SHP77 (cell line): ENCODE results near the gene PHF21B.
"Not testable (repeated sequence)": the region's sequence is repeated elsewhere in the genome, so short reads cannot be mapped to it uniquely, and the experiment has no call there.

Experiments
- DNase-seq, 2 experiments: peaks; one replicate each; lab custom pipeline; 2025; lab: John Stamatoyannopoulos, UW

PHF21B gene

DNA sequence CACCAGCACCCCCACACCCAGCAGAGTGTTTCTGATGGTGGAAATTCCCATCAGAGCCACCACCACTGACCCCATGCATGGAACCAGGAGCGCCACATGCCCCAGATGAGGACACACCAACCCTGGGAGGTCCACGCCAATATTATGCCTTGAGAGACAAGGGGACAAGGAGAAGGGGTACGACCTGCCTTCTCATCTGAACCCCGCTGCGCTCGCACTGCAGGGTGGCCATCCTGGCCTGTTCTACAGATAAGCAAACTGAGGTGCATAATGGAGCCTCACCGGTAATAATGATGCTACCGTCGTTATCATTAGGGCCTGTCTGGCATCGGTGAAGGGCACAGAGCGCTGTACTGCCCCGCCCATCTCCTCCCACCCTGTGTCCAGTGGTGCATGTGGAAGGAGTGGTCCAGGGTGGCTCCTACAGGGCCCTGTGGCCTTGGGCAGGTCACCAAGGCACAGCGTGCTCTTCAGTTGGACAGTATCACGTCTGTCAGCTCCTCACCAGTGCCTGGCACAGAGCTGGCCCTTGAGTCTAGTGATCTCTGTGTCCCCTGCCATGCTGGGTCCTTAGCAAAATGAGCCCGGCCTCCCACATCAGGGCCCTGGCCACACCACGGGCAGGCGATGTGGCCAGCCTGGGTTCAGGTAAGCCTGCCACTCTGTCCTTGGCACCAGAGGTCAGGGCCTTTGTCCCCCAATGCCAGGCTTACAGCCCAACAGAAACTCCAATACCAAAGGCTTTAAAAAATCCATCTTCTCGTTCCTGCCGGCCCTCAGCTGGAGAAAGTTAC is 92.2 kb downstream of the PHF21B start:
- no peak for DNase-seq

DNA sequence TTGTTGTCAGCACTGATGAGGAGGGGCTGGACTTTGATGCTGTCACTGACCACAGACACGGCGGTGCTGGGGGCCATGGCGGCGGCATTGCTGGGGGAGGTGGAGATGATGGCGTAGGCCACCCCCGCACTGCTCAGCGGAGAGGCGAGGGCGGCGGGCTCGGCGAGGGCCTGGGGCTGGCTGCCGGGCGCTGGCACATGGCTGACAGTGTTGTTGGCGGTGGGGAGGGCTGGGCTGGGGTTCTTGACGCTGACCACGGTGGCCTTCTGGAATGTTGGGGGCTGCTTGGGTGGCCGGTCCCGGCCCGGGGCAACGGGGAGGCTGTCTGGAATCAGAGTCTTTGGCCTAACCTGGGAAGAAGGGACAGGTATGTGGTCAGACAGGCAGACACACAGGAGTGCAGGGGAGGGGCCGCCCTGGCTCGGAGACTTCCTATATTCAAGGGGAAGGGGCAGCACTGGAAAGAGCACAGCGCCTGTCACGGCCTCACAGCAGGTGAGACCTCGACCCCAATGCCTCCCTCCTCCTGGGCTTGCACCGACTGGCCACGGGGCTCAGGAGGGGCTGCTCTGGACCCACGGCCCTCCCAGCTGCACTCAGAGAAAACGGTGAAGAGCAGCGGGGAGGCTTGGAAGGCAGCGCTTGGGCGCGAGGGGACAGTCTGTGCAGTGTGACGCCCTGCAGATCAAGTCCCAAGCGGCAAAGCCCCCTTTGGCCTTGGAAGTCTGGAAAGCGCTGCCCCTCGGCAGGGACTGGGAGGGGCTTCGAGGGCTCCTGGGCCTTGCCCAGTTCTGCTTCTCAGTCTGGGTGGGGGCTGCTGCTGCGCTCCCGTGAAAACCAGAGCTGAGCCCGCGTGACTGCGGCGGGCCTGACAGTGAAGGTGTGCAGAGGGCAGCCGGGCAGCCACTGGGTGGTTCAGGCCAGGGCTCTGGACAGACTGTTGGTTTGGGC is 93.2 kb downstream of the PHF21B start:
- no peak for DNase-seq

DNA sequence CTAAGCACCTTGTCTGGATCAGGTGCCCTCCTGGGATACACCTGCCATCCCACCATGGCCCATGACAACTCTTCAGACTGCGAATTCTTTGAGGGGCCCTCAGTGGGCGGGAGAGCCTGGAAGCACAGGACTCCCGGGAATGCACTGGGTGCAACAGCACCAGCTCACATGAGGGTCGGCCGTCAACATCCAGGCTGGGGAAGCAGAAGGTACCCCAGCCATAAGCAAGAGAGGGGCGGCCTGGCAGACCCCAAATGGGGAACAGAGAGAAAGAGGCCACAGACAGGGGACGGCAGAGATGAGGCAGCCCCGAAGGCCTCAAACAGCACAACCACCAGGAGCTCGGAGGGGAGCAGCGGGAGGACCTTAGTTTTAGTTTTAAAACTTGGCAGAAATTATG is 94.4 kb downstream of the PHF21B start:
- no peak for DNase-seq

DNA sequence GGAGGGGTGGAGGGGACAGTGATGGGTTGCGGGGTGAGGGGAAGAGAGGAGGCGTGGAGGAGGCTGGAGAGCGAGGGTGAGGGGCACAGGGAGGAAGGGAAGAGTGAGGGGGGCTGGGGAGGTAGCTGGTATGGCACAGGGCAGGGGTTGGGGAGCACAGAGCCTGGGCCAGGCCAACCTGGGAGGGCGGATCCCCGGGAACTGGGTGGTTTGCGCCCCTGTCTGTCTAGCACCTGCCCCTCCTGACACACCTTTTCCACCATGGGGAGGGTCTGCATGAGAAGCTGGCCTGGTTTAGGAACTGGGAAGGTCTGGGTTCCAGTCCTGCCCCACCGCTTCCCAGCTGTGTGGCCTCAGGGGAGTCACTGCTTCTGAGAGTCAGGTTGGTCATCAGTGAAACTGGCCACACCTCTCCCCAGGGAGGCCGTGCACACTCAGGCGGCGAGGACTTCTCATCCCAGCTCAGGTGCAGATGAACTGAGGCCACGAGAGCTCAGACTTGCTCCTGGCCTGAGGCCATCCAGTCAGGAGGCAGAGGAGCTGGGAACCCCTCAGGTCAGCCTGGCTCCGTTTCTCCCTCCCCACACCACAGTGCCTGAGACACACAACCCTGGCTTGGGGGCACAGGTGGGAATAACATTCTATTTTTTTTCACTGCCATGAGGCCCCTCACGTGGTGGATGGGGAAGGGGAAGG is 95.6 kb downstream of the PHF21B start:
- no peak for DNase-seq

DNA sequence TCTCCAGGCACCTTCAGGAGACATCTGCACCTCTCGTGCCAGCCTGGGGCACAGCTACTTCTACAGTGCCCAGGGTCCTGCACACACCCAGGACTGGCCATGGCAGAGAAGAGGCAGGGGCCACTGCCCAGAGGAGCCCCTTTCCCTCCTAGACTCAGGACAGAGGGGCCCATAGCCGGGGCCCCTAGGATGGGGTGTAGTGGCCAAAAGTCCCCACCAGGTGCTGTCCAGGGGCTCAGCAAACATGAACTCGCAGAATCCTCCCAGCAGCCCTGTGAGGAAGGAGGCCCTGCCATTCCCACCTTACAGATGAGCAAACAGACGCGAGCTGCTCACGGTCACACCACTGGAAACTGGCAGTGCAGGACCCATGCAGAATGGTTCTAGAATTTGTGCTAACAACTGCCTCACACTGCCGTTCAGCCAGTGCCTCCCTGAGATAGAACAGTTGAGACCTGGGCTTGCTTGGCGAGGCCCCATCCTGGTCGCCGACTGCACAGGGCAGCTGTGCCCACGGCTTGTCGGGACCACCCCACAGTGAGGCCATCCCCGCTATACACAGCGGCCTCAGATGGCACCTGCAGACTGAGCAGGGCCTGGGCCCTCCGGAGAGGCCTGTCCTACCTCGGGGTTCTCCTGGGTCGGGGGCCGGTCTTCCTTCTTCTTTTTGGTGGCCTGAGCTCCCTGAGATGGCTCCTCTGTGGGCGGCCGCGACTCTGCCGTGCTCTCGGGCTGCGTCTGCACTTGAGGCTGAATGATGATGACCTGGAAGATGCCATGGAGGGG is 96.4 kb downstream of the PHF21B start:
- no peak for DNase-seq

DNA sequence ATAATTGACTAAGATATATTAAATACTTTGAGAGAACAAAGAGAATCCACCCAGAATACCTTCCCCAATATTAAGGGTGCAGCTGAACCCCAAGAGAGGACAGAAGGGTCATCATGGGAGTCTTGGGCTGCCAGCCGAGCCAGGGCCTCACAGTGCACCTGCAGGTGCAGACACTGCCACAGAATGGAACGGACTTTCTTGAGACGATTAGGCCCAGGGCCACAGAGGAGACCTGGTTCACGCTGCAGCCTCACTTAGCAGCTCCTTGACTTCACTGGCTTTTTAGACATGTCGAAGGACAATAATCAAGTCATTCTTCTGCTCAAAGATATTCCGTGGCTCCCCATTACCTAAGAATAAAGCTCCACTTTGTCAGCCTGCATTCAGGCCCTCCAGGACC is 100.6 kb downstream of the PHF21B start:
- no peak for DNase-seq

DNA sequence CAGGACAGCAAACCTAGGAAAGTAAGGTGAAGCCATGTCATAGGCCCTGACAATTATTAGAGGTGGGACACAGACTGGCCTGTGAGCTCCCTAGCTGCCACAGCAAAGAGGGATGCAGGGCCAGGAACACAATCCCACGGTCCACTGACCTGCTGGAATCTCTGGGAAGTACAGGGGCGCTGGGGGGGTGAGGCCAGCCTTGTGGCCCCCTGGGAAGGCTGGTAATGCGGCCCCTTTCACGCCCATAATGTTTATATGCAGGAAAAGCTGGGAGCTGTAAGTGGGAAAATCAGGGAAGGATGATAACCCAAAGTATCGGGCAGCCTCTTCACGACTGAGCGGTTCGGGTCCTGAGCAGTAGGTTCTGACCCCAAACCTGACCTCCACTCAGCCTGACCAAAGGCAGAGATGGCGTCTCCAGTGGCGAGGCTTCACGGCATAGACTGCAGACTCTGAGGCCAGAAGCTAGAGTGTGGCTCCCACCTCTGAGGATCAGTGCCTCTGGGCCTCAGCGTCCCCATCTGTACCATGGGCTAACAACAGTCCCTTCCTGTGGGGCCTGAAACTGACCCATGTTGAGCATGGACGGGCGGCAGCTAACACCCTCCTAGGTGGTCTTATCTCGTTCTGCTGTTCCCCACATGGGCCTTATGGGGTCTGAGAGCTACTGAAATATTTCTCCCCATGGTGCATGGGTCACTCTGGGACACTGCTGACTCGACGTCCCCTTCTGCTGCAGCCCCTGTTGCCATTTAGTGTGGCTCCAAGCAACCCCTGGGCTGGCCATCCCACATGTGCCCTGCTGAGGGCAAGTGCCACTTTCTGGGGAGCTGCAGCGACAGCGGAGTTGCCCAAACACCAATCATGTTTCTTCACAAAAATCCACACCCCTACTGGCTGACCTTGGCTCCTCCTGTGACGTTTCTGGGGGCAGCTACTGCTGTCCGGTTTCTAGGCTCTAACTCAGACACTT is 101.8 kb downstream of the PHF21B start:
- no peak for DNase-seq

DNA sequence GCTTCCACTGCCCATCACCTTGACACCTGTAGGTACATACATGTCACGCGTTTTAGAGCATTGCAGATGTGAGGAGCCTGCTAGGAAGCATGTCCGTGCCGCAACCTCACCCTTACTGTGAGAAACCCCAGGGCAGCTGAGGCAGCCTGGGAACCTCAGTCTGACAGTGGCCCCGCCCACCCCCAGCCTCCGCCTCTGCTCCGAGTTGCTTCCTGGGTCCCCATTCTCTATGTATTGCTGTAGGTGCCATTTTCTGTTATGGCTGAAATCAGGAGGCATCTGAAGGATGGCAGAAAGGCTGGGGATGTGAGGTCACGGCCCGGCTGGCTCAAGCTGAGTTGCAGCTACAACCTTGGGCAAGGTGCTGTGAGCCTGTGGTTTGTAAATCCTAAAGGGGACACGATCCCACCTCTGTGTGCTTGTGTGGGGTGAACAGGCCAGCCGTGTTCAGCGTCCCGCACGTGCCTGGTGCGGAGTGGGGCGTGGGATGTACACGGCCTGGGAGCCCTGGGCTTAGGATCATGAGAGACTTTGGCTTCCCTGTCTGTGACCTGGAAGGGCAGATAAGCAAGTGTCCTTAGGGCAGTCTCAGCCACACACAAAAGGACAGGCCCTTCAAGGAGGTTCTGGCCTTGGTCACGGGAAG is 102.7 kb downstream of the PHF21B start:
- DNase-seq, result no peak

DNA sequence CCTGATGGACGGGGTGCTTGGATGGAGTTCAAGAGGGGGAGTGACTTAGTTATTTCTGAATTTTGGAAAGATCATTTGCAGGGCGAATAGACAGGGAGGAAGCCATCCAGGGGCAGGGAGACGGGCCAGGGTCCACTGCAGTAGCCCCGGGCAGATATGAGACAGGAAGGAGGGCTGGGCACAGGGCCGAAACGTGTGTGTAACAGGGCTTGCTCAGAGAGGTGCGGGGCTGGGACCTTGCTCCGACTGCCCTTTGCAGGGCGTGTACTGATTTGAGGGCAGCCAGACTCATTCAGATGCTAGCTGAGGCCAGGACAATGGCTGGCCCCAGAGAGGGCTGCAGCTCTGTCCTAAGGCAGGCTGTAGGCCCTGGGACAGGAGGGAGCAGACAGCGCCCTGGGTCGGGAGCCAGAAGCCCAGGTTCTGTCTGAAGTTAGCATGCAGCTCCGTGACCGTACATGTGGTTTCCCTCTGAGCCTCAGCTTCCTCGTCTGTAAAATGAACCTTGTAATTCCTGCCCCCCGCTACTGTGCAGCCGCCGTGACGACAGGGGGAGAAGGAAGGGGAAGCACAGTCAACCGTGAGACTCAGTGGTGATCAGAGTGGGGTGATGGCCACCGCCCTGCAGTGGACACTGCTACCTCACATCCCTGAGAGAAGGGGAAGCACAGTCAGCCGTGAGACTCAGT is 103.4 kb downstream of the PHF21B start:
- no peak for DNase-seq

DNA sequence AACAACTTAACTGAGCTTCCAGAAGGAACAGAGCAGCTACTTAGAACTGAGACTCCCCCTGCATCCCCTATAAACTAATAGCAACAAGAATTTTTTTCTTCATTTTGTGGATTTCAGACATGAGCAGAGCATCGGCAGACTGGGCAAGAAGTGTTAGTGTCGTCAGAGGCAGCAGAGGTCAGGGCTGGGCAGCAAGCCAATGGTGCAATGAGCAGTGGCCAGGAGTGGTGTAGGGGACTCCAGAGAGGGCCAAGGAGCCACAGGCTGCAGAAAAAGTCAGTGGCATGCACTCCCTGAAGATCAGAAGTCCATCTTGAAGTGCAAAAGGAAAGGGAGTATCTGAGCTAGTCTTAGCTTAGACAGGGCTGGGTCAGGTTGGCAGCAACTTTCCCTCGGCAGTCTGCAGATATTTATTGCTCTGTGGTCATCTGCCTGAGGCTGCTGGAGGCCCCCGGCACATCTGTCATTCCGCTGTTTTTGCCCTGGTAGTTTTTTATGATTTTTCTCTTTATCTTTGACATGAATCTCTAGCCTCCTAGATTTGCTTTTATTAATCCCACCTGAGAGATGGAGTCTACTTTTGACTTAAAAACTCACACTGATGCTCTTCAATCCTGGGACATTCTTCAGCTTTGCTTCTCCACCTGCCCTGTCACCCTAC is 105.2 kb downstream of the PHF21B start:
- DNase-seq, result not testable (repeated sequence)

DNA sequence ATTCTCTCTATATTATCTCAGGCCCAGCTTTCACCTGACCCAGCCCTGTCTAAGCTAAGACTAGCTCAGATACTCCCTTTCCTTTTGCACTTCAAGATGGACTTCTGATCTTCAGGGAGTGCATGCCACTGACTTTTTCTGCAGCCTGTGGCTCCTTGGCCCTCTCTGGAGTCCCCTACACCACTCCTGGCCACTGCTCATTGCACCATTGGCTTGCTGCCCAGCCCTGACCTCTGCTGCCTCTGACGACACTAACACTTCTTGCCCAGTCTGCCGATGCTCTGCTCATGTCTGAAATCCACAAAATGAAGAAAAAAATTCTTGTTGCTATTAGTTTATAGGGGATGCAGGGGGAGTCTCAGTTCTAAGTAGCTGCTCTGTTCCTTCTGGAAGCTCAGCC is 106.6 kb downstream of the PHF21B start:
- DNase-seq, result not testable (repeated sequence)

DNA sequence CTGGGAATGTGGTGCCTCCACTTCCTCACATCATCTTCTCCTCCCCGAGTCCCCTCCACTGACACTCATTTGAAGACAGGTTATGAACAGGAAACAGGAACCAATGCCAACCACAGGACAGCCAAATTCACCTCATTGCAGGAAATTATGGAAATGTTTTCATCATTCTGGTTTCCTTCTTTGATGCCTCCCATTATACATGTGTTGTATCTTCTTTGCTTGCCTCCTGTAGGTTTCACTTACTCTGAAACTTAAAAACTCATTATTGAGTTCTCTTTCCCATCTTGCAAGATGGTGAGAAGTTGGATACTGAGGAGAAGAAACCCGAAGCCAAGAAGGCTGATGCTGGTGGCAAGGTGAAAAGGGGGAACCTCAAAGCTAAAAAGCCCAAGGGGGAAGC is 108.5 kb downstream of the PHF21B start:
- DNase-seq, result no peak

DNA sequence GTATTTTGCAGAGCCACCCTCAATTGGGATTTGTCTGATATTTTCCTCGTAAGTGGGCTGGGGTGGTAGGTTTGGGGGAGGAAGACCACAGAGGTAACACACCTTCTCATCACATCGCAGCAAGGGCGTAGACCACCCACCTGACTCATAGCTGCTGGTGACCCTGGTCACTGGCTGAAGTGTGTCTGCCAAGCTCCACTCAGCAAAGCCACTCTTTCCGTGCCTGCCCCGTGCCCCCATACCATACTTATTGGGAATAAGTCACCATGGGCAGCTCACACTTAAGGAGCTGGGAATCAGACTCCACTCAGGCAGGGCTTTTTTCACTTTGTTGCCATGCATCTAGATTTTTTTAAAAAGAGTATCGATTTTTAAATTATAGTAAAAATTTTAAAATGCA is 111.6 kb downstream of the PHF21B start:
- DNase-seq, result no peak

DNA sequence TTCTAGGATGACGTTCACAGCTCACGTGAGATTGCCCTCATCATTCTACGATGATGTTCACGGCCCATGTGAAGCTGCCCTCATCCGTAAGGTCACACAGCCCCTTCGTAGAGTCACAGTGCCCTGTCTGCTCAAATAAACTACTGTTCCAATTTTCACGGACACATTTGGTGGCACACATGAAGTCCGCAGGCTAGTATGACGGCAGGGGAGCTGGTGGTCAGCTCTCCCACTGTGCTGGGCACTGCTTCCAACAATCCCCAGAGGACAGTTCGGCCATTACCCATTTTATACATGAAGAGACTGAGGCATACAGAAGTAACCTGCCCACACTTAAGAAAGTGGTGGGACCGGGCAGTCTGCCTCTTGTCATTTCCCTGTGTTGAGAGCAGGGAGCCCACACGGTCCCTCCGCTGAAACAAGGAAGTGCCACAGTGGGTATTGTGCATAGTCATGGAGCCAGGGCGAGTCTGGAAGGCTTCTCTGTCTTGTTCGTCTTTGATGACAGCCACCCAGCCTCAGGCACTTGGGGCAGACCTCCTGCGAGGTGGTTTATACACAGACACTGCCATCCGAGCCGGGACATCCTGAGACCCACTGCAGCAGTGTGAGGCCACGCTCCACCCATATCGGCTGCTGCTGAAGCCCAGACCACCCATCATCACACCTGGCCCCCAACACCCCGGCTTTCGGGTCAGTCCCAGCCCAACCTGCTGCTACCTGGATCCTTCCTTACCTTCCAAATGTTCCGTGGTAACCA is 114.3 kb downstream of the PHF21B start:
- DNase-seq, result no peak

DNA sequence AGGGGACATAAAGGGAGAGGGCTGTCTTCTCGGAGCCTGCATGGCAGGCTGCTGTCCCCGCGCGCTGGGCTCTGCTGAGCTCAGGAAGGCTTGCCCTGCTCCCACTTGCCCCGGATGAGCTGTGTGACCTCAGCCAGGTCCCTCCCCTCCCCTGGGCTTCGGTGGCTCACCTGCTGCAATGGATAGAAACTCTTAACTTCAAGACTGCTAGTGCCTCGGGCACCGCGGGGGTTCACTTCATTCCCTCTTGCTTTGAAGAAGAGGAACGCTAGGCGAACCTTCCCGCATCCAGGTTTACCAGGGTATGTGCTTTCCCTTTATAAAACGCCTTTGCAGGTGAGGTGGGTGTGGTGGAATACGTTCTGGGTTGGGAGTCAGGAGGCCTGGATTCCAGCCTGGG is 115.0 kb downstream of the PHF21B start:
- no peak for DNase-seq

DNA sequence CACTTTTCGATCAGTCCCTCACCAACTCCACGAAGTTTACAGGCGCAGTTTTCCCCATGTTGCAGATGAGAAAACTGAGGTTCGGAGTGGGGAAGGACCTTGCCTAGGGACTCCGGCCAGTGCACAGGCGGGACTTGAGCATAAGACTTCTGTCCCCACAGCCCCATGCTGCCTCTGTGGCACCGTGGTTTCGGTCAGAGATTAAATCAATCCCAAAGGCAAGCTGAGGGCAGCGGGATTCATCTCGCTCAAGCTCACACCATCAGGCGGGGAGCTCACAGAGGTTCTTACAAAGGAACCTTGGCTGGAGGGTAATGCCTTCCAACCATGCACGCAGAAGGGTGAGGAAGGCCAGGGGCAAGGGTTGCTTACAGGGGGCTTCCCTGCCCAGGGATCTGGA is 115.5 kb downstream of the PHF21B start:
- DNase-seq, result no peak

DNA sequence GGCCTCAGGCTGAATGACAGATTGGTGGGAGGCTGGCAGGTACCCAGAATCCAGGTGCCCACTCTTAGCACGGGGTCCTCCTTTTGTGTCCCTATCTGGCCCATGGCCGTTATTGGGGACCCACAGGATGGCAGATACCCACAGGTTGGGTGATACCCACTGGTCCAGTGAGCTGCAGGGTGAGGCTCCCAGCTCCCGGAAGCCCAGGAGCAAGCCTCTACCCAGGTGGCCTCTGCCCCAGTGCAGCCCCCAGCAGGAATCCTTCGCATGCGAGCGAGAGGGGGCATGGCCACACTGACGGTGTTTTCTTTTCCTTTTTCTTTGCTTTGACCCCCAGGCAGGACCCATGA is 116.1 kb downstream of the PHF21B start:
- no peak for DNase-seq
